HG03108 (cell line): ENCODE results near the gene GLDC.

Experiments
- ATAC-seq: cut with Tn5 transposase; IDR thresholded peaks from one replicate; pipeline ENCODE4 v1.9.1; 2021; ENCODE audit warnings: moderate library complexity; ENCODE audit not compliant: unreplicated experiment

The GLDC gene

DNA sequence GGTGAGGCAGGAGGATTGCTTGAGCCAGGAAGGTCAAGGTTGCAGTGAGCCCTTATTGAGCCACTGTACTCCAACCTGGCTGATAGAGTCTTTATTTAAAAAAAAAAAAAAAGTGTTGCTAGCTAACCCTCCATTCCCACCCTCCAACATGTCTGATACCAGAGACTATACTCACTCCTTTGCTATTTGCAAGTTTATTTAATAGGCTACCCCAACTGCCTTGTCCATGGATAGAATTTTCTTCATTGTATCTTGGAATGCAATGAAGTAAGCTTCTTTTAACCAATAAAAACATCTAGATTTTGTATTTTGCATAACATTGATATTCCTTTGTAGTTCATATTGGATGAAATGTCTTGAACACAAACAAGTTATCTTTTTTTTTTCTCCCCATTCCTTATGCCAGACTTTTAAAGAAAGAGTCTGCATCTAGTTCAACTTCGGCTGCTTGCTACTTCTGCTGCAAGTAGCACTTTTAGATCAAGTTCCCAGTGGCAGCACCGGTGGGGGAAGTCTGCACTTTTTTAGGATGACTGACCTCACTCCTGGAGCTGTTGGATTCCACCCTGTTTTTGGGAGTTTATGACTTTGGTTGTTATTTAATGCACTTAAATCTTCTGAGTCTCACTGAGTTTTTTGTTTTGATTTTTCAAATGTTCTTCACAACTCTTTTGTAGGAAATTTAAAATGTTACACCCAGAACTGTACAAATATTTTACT lies 120.0 kb downstream of the GLDC start:
- no peak for ATAC-seq

DNA sequence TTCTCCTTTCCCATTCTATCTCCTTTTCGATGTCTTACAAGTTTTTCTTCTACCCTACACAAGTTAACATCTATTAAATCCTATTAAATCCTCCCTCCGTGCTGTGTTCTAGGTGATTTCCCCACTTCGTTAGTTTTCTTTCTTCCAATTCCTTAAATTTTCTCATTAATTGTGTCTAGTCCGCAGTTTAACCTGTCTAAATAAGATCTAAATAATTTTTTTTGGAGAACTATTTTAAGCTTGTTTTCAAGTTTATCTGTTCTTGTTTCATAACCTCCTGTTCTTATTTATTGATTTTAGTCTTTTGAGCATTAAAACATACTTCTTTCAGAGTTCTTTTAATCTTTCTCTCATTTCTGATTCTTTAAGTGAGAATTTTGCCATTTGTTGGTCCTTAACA lies 123.3 kb downstream of the GLDC start:
- no peak for ATAC-seq

DNA sequence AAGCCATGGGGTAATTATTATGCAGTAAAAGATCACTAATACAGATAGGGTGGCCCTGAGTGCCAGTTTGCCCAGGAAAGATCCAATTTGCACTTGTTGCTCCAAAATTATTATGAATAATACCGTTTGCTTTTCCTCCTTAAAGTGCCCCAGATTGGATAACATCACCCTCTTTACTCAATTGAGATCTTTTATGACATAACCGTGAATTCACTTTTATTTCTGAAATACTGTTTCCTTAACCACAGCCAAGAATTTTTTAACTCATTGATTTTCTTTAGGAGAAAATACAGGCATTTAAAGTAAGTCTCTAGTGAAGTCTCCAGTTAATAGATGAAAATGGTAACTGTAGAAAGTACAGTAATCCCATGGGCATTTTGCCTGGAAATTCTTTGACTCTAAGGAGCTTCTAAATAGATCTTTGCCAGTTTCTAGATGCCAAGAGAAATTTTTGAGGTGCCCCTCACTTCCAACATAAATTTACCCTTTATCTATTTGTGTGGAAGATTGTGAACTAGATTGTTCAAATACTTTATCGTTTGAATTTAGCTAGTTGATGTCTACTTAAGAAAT lies 133.4 kb downstream of the GLDC start:
- ATAC-seq = no peak

DNA sequence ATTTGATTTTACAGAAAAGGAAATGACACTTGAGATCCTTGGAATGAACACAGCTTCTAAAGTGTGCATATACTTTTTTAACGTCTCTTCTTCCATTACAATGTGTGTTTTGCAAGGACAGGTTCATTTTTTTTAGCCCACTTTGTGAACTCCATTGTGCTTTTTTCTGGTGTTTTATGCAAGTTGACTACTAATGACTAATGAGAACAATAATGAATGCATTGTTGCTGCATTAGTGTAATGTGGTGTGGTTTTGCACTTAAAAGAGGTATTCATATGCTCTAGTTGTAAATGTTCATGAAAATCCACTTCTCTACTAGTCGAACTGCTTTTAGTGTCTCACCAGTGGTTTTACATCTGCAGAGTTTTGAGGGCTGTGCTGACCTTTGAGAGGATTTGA lies 139.0 kb downstream of the GLDC start:
- no peak for ATAC-seq

DNA sequence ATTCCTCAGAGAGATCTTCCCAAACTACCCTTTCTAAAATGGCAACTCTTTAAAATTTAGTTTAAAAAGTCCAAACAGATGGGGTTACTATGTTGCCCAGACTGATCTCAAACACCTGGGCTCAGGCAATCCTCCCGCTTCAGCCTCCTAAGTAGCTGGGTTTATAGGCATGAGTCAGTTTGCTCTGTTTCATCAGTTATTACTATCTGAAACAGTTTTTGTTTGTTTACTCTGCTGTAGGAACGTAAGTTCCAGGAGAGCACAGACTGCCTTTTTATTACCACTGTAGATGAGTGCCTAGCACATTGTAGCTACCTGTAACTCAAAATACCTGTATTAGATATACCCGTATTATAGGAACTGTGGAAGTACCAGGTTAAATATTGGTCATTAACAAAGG lies 143.1 kb downstream of the GLDC start:
- no peak for ATAC-seq

DNA sequence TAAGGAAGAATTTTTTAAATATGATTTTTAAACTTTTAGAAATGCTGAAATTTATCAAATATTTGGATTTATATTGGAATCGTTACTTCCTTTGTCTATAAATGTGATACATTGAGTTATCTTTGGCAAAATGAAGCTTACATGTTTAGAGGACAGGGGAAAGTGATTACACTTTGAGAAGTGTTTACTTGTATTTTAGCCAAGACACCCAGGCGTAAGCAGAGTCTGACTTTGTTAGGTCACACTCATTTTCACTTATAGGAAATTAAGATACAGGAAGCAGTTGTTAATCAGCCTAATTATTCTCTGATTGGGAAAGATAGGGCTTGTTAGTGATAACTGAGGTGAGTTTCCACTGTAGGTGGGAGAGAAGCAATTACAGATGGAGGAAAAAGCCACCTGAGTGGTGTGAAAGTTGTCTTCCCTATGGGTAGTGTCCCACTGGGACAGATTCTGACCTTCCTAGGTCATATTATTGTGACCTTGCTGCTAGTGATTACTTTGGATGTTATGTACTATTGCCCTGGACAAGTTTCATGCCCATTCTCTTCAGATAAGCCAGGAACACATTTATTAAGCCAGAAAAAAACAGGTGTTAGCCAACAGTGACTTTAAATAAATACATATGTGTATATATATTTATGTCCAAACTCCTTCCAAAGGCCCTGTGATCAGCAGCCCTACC lies 143.9 kb downstream of the GLDC start:
- ATAC-seq = no peak

DNA sequence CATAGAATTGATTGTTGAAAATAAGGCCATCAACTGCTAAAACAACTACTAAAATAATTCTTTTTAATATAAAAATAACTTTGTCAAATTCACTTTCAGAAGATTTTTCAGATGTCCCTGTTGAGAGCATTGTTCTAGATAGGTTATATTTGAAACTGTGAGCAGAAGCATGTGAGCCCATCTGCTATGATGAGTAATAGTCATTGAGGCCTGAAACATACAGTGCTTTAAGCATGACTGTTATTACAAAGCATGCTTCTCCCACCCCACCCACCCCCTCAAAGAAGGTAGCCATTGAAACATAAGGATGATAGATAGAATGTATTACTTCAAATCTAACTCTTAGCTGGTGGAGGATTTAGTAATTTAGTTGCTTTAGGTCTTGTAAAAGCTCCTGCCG lies 146.5 kb downstream of the GLDC start:
- ATAC-seq = no peak

DNA sequence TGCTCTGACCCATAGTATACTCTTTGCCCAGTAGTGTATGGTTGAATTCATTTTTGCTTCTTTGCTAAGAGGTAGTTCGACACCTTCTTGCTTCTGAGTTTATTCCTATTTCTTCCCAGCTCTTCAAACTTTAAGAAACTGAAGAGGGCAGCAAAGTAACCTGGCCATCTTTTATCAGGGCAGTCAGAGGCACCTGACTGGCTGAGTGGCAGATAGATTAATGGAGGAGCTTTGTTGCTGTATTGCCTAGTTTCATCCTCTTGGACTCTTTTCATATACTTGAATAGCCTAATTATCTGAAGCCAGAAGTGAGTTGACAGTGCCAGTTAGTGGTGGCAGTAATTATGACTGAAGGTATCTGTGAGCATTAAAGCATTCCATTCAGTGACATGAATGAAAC lies 150.1 kb downstream of the GLDC start:
- ATAC-seq = no peak

DNA sequence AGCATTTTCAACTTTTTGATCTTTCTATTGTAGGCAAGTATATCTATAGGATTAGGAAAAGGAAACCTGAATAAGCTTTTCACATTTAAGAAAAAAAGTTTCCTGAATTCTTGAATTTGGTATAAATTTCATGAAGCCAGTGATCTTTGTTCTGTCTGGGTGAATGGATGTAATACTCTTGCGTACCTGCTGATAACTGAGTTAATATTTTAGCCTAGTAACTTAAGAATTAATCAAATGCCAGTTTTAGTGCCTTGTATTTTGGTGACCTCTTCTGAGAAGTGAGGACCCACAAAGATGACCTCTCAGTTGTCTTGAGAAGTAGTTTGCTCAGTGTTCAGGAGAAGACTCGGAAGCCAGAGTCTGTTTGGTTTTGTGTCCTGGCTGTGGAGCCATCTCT lies 154.7 kb downstream of the GLDC start:
- ATAC-seq = no peak

DNA sequence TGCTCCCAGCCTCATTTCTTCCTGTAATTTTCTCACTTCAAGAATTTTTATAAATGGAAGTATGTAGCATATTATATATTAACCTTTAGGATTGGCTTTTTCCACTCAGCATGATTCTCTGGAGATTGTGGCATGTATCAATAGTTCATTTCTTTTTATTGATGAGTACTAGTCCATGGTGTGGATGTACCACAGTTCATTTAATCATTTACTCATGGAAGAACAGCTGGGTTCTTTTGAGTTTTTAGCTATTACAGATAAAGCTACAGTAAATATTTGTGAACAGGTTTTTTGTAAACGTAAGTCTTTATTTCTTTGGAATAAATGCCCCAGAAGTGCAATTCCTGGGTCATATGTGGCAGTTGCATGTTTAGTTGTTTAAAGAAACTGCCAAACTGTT lies 156.4 kb downstream of the GLDC start:
- no peak for ATAC-seq

DNA sequence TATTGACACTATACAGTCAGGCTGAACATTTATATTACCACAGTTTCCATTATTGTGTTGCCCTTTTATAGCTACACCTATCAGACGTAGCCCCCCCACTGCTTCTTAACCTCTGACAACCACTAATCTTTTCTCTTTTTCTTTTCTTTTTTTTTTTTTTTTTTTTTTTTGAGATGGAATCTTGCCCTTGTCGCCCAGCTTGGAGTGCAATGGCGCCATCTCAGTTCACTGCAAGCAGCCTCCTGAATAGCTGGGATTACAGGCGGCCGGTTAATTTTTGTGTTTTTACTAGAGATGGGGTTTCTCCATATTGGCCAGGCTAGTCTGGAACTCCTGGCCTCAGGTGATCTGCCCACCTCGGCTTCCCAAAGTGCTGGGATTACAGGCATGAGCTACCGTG lies 157.1 kb downstream of the GLDC start:
- ATAC-seq = no peak

DNA sequence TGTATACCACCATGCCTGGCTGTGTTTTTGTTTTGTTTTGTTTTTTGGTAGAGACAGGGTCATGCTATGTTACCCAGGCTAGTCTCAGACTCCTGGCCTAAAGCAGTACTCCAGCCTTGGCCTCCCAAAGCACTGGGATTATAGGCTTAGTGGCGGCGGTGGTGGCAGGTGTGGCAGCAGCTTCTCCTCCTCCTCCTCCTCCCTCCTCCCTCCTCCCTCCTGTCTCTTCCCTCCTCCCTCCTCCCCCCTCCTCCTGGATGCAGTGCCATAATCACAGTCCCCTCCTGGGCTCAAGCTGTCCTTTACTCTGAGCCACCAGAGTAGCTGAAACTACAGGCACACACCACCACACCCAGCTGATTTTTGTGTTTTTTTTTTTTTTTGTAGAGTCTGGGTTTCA lies 161.3 kb downstream of the GLDC start:
- ATAC-seq = no peak
